ENCODE data around the gene CHRNA5.

CHRNA5 gene

DNA sequence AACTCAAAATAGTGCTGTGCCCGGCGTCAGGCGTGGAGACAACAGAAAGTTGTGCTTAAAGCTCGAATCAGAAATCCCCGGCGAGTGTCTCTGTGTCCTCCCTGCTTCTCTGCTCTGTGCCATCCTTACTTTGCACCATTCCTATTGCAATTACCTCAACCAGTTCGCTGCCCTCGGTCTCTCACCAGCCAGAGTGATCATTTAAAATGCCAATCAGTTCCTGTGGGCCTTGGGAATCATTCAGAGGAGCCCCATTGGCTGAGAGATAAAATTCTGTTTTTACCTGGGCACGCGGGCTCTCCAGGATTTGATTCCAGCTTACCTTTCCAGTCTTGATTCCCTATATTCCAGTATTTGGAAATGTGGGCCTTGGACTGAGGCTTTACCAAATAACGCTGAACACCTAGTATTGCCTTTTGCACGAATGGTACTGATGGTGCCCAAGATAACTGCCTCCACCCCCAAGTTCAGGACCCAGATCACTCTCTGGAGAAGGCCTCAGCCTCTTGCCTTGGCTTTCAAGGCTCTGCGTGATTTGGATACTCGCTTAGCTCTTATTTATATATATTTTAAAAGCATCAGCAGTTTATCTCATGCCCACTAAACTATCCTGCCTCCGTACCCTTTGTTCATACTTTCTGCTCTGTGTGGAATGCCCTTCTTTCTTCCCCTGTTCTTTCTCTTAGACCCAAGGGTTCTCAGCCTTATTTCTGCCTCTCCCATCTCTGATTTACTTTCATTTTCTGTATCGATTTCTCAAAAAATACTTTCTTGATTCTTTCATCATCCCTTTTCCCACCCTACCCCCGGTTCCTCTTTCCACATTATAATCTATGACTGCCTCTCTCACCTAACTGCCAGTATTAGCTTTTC lies 24.2 kb upstream of the CHRNA5 start:
- TF ChIP-seq, protein P1, sequence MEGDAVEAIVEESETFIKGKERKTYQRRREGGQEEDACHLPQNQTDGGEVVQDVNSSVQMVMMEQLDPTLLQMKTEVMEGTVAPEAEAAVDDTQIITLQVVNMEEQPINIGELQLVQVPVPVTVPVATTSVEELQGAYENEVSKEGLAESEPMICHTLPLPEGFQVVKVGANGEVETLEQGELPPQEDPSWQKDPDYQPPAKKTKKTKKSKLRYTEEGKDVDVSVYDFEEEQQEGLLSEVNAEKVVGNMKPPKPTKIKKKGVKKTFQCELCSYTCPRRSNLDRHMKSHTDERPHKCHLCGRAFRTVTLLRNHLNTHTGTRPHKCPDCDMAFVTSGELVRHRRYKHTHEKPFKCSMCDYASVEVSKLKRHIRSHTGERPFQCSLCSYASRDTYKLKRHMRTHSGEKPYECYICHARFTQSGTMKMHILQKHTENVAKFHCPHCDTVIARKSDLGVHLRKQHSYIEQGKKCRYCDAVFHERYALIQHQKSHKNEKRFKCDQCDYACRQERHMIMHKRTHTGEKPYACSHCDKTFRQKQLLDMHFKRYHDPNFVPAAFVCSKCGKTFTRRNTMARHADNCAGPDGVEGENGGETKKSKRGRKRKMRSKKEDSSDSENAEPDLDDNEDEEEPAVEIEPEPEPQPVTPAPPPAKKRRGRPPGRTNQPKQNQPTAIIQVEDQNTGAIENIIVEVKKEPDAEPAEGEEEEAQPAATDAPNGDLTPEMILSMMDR (IDR thresholded peaks at IDR 0.05; ENCODE audit: insufficient read depth, low read length, poor library complexity, severe bottlenecking) = no peak
- H3K4me3 ChIP-seq (replicated peaks; ENCODE audit: low read depth, low read length) = peak overlapping the region; percentile 74
- H3K36me3 ChIP-seq (ENCODE audit: control insufficient read depth, insufficient read depth, low read length) = peaks cover 14% of the 10 kb centered on the region
- H3K27me3 ChIP-seq (replicated peaks; ENCODE audit: control insufficient read depth, insufficient read depth, low read length) = no peaks in the 10 kb centered on the region
- no peak for DNase-seq (ENCODE audit: extremely low read depth, insufficient read length)

DNA sequence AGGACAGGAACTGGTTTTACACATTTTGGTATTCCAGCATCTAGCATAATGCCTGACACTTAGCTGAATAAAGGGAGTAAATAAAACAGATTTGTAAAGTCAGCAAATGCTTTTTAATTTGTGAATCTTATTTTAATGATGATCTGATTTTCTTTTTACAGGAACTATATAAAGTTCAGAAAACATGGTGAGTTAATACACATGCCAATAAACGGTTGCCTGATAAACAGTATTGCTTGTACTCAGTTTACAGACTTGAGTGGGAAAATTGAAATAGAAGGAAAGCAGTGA lies 23.6 kb upstream of the CHRNA5 start:
- peaks cover 16% of the 10 kb centered on the region for H3K36me3 ChIP-seq (ENCODE audit: control insufficient read depth, insufficient read depth, low read length)
- no peak for DNase-seq (ENCODE audit: extremely low read depth, insufficient read length)
- H3K27me3 ChIP-seq (replicated peaks; ENCODE audit: control insufficient read depth, insufficient read depth, low read length) = no peaks in the 10 kb centered on the region
- TF ChIP-seq, protein P1 (IDR thresholded peaks at IDR 0.05; ENCODE audit: insufficient read depth, low read length, poor library complexity, severe bottlenecking) = no peak
- peak overlapping the region; percentile 74 for H3K4me3 ChIP-seq (replicated peaks; ENCODE audit: low read depth, low read length)

DNA sequence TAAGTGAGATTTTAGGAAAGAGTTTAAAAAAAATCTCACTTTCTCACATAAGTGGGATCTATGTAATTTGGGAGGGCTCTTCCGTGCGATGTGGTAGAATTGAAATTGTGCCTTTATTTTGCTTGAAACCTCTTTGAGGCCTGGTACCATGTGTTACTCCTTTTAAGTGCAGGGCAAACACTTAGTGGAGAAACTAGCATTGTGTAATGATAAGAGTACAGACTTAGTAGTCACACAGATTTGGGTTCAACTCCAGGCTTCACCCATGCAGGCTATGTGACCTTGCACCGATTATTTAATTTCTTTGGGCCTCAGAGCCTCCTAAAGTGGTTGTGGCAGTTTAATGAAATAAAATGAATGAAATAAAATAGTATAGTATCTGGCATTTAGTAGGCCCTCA lies 22.7 kb upstream of the CHRNA5 start:
- Histone ChIP-seq H3K4me3 (replicated peaks; ENCODE audit: low read depth, low read length) (no peak overlapping the region), H3K27me3 (replicated peaks; ENCODE audit: control insufficient read depth, insufficient read depth, low read length) (no peaks in the 10 kb centered on the region), H3K36me3 (ENCODE audit: control insufficient read depth, insufficient read depth, low read length) (peaks cover 18% of the 10 kb centered on the region)
- TF ChIP-seq, protein P1 (IDR thresholded peaks at IDR 0.05; ENCODE audit: insufficient read depth, low read length, poor library complexity, severe bottlenecking) = no peak
- DNase-seq (ENCODE audit: extremely low read depth, insufficient read length) = no peak

DNA sequence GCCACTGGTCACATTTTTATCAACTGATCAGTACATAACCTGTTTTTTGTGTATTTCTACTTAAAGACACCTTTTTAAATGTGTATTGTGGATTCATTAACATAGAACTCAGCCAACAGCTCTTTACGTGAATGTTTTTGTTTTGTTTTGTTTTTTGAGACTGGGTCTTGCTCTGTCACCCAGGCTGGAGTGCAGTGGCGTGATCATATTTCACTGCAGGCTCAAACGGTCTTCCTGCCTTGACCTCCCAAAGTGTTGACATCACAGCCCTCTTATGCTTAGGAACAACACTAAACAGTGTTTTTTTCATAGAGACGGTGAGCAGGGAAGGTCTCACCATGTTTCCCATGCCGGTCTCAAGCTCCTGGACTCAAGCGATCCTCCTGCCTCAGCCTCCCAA lies 15.1 kb upstream of the CHRNA5 start:
- H3K36me3 ChIP-seq (ENCODE audit: control insufficient read depth, insufficient read depth, low read length) = peaks cover 15% of the 10 kb centered on the region
- H3K27me3 ChIP-seq (replicated peaks; ENCODE audit: control insufficient read depth, insufficient read depth, low read length) = no peaks in the 10 kb centered on the region
- no peak for DNase-seq (ENCODE audit: extremely low read depth, insufficient read length)
- no peak overlapping the region for H3K4me3 ChIP-seq (replicated peaks; ENCODE audit: low read depth, low read length)
- TF ChIP-seq, protein P1 (IDR thresholded peaks at IDR 0.05; ENCODE audit: insufficient read depth, low read length, poor library complexity, severe bottlenecking) = no peak

DNA sequence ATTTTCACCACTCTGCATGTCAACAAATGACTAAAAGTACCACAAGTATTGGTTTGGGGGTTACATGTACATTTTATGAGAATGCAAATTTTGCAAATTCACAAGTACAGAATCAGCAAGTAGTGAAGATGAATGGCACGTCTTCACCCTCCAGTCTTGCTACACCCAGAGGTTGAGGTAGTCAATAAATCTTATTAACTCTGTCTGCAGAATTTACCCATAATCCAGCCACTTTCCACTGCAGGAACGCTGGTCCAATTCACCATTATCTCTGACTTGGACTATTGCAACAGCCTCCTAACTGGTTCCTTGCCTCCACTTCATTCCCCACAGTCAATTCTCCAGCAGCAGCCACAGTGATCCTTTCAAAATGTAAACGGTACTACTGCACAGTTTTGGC lies 14.5 kb upstream of the CHRNA5 start:
- H3K36me3 ChIP-seq (ENCODE audit: control insufficient read depth, insufficient read depth, low read length) = peaks cover 12% of the 10 kb centered on the region
- H3K4me3 ChIP-seq (replicated peaks; ENCODE audit: low read depth, low read length) = no peak overlapping the region
- H3K27me3 ChIP-seq (replicated peaks; ENCODE audit: control insufficient read depth, insufficient read depth, low read length) = no peaks in the 10 kb centered on the region
- TF ChIP-seq, protein P1 (IDR thresholded peaks at IDR 0.05; ENCODE audit: insufficient read depth, low read length, poor library complexity, severe bottlenecking) = no peak
- no peak for DNase-seq (ENCODE audit: extremely low read depth, insufficient read length)
